ENCODE results near the gene AQP10. TPM values are rescaled to one million over a fixed set of nuclear protein-coding genes. Genes with fewer than 3 reads are reported as not detected.
A peak's percentile ranks its signal among the peaks of the same experiment; 100 is the strongest.

AQP10 gene
- total and polyA plus RNA-seq, 9 of the 15 experiments (the other 6 are each of a cell fraction or from before 2014, with no cell fraction given): 0.37 to 9.7 (median 1.9) TPM

GRCh38 chr1:154276797-154277196 lies 44.1 kb upstream of the AQP10 start (continued):
- TF ChIP-seq CHAMP1 (IDR thresholded peaks at IDR 0.05) (peak; percentile 55; the same call in 1 of the 2 replicates), ZMIZ1 (IDR thresholded peaks at IDR 0.05; ENCODE audit: low read depth in 2 of 2, low read length in 2 of 2) (no peak), KLF13 (tag; IDR thresholded peaks at IDR 0.05; ENCODE audit: borderline replicate concordance, low read depth) (no peak), E2F6 (IDR thresholded peaks at IDR 0.05; ENCODE audit: borderline replicate concordance in 1 of 2, extremely low read depth in 1 of 2, insufficient read depth in 1 of 2, insufficient read length in 1 of 2, low read depth in 1 of 2, low read length in 1 of 2, poor library complexity in 1 of 2, severe bottlenecking in 1 of 2) (no peak), DPF2 (IDR thresholded peaks at IDR 0.05) (no peak), ETS1 (conservative IDR thresholded peaks at IDR 0.05; ENCODE audit: control insufficient read depth, low read depth, low read length) (no peak), ZNF133 (CRISPR knock-in tag; IDR thresholded peaks at IDR 0.05) (no peak), ADNP (tag; IDR thresholded peaks at IDR 0.05) (no peak), ZNF407 (IDR thresholded peaks at IDR 0.05; ENCODE audit: low read depth) (no peak)
